A549 (cell line): ENCODE measurements around the gene RNF220. TPM values are rescaled to one million over a fixed set of nuclear protein-coding genes. Genes with fewer than 3 reads are reported as not detected.

ENCODE experiments used
- ATAC-seq, 2 experiments: fragments of 200-7000 bp in 1 of 2; fragments of >200 bp in 1 of 2; cut with Nextera tagmentation in 1 of 2; cut with Tn5 transposase in 1 of 2; 3 replicates each; pipeline versions ENCODE4 v1.8.0 to v1.9.1; 2018 to 2020; ENCODE audit warnings: mild to moderate bottlenecking in 1 of 2, moderate library complexity in 1 of 2
- CTCF ChIA-PET: fragments of 300-600 bp; sonication (Branson Sonifier 250); formaldehyde crosslinking; extraction: SDS; loops from one replicate; lab custom pipeline; 2021; ENCODE audit warnings: antibody characterized with exemption, inconsistent platforms; lab: Yijun Ruan, JAX
- POLR2A ChIA-PET: fragments of 350-600 bp; formaldehyde crosslinking; extraction: SDS; loops from one replicate; lab custom pipeline; 2021; ENCODE audit warnings: antibody characterized with exemption, inconsistent platforms; lab: Yijun Ruan, JAX
- DNase-seq, 2 experiments: peaks; one replicate each; pipeline versions ENCODE4 v3.0.0 to v3.0.0-alpha.2; 2011 to 2016; ENCODE audit warnings: low read depth in 1 of 2, low spot score in 1 of 2
- FAIRE-seq: peaks from 2 replicates; lab custom pipeline; 2011; peaks lifted over from hg19 to GRCh38; lab: Jason Lieb, UNC
- H3K27ac ChIP-seq, 2 experiments: fragments of >200 bp; sonication (Bioruptor Twin); formaldehyde crosslinking; 3 replicates each; pipeline ENCODE4 v1.5.1; 2016 to 2017
- H3K4me1 ChIP-seq: fragments of >200 bp; sonication (Bioruptor Twin); formaldehyde crosslinking; 3 replicates; pipeline ENCODE4 v1.6.1; 2016
- H3K4me2 ChIP-seq: fragments of >200 bp; sonication (Bioruptor Twin); formaldehyde crosslinking; 3 replicates; pipeline ENCODE4 v1.6.1; 2016
- H3K4me3 ChIP-seq: fragments of >200 bp; sonication (Bioruptor Twin); formaldehyde crosslinking; 3 replicates; pipeline ENCODE4 v1.5.1; 2016
- H3K9me3 ChIP-seq: fragments of >200 bp; sonication (Bioruptor Twin); formaldehyde crosslinking; 3 replicates; pipeline ENCODE4 v1.6.1; 2016
- CBX8 ChIP-seq: fragments of 200-600 bp; sonication (generic); IDR thresholded peaks from 2 replicates; pipeline ENCODE4 v1.6.1; 2016
- CEBPB ChIP-seq, 2 experiments: fragments of >200 bp in 1 of 2; sonication (Bioruptor Twin) in 1 of 2; formaldehyde crosslinking in 1 of 2; IDR thresholded peaks; 2 replicates each; pipeline ENCODE4 v1.6.1; 2012 to 2016
- CHD2 ChIP-seq: fragments of 150-350 bp; IDR thresholded peaks from 2 replicates; pipeline ENCODE4 v1.6.1; 2014; ENCODE audit warnings: low read length; ENCODE audit not compliant: partially characterized antibody
- FOSB ChIP-seq: fragments of 250-450 bp; sonication (Bioruptor Pico); IDR thresholded peaks from 2 replicates; pipeline ENCODE4 v1.5.0; 2020; ENCODE audit warnings: mild to moderate bottlenecking, moderate library complexity
- HOXA7 ChIP-seq: fragments of 250-450 bp; sonication (Bioruptor Pico); IDR thresholded peaks from 2 replicates; pipeline ENCODE4 v1.5.0; 2020; ENCODE audit warnings: mild to moderate bottlenecking, moderate library complexity
- HOXB13 ChIP-seq: fragments of 250-450 bp; sonication (Bioruptor Pico); IDR thresholded peaks from 2 replicates; pipeline ENCODE4 v1.5.0; 2020; ENCODE audit warnings: low read depth, mild to moderate bottlenecking, moderate library complexity
- JUNB ChIP-seq: fragments of >200 bp; sonication (Bioruptor Twin); formaldehyde crosslinking; IDR thresholded peaks from 2 replicates; pipeline ENCODE4 v1.6.1; 2016
- PHF8 ChIP-seq: fragments of 200-600 bp; sonication (generic); IDR thresholded peaks from 2 replicates; pipeline ENCODE4 v1.6.1; 2016; ENCODE audit warnings: low read depth, mild to moderate bottlenecking, antibody characterized with exemption, moderate library complexity, borderline replicate concordance
- RARB ChIP-seq: fragments of 250-450 bp; sonication (Bioruptor Pico); IDR thresholded peaks from 2 replicates; pipeline ENCODE4 v1.8.0; 2021; ENCODE audit warnings: mild to moderate bottlenecking, moderate library complexity
- RFX5 ChIP-seq: fragments of 450-650 bp; IDR thresholded peaks from 2 replicates; pipeline ENCODE4 v1.7.1; 2014; ENCODE audit warnings: antibody characterized with exemption, mild to moderate bottlenecking, moderate library complexity
- SMC3 ChIP-seq: fragments of >200 bp; sonication (Bioruptor Twin); formaldehyde crosslinking; IDR thresholded peaks from 3 replicates; pipeline ENCODE4 v1.6.1; 2018; ENCODE audit warnings: inconsistent platforms
- whole genome bisulfite sequencing: methylation state at CpG from one replicate; pipeline ENCODE4 v1.1.6; 2017; ENCODE audit errors: missing lambda C conversion rate; 5-methylcytosine and 5-hydroxymethylcytosine counted together
- polyA plus RNA-seq, 4 experiments: library from polyadenylated mRNA; depleted of rRNA in 3 of 4; stranded (reverse); fragments of >200 nt; fragmentation: RNase III in 1 of 4; extraction: RNeasy Plus Mini Kit Qiagen cat#74134 plus additional on column Dnase treatment in 1 of 4; gene quantifications; 2 replicates in 3 of 4; 3 replicates in 1 of 4; pipeline ENCODE4 v1.2.3, GENCODE V29; 2011 to 2017
- TF ChIP-seq, protein P1 (sequence below): fragments of >200 bp; sonication (Bioruptor Twin); formaldehyde crosslinking; IDR thresholded peaks from 2 replicates; pipeline ENCODE4 v1.6.1; 2016
- TF ChIP-seq, protein P2 (sequence below): fragments of >200 bp; sonication (Bioruptor Twin); formaldehyde crosslinking; IDR thresholded peaks from 3 replicates; pipeline ENCODE4 v1.6.1; 2016
- TF ChIP-seq, protein P3 (sequence below): IDR thresholded peaks from 2 replicates; pipeline ENCODE4 v1.6.1; 2012
- TF ChIP-seq, protein P4 (sequence below): IDR thresholded peaks from 2 replicates; pipeline ENCODE4 v1.6.1; 2012
- TF ChIP-seq, protein P5 (sequence below): IDR thresholded peaks from 2 replicates; pipeline ENCODE4 v1.6.1; 2012; ENCODE audit warnings: low read depth, borderline replicate concordance

Gene RNF220
- polyA plus RNA-seq, 2 of the 4 experiments (the other 2 are of a cell fraction) = 53.4 to 54.5 TPM

DNA sequence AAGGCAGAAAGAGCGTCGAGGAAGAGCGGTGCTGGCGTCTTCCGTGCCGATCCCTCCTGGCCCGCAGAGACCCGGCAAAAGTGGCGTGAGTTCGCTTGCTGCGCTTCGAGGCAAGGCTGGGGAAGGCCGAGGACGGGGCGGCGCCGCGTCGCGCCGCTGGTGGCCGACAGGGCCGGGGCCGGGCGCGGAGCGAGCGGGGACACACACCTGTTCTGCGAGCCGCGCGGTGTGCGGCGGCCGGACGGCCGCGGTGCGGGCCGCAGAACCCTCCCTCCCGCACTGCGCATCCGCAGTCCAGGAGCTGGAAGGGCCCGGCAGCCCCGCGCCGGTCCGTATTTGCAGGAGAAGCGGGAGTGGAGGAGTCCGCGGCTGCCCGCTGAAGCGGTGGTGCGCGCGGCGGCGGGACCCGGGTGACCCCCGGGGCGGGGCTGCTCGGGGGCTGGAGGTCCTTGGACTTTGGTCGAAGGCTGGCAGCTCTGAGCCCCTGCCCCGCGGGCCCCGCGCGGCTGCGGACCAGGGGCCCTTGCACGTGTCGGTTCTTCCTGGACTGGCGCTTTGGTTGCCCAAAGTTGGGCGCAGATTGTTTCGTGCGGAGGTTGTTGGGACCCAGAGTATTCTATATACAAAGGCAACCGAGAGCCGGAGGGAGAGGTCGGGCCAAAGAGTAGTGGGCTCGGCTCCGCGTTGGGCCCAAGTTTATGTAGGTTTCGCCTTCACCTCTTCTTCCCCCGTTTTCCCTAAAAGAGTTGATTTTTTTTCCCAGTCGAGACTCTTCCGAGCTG, 2.6 kb downstream of the RNF220 start (continued):
- TF ChIP-seq, protein P1, sequence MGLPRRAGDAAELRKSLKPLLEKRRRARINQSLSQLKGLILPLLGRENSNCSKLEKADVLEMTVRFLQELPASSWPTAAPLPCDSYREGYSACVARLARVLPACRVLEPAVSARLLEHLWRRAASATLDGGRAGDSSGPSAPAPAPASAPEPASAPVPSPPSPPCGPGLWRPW = no peak
- TF ChIP-seq FOSB (CRISPR knock-in tag) = no peak
- TF ChIP-seq, protein P2, sequence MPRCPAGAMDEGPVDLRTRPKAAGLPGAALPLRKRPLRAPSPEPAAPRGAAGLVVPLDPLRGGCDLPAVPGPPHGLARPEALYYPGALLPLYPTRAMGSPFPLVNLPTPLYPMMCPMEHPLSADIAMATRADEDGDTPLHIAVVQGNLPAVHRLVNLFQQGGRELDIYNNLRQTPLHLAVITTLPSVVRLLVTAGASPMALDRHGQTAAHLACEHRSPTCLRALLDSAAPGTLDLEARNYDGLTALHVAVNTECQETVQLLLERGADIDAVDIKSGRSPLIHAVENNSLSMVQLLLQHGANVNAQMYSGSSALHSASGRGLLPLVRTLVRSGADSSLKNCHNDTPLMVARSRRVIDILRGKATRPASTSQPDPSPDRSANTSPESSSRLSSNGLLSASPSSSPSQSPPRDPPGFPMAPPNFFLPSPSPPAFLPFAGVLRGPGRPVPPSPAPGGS = no peak

DNA sequence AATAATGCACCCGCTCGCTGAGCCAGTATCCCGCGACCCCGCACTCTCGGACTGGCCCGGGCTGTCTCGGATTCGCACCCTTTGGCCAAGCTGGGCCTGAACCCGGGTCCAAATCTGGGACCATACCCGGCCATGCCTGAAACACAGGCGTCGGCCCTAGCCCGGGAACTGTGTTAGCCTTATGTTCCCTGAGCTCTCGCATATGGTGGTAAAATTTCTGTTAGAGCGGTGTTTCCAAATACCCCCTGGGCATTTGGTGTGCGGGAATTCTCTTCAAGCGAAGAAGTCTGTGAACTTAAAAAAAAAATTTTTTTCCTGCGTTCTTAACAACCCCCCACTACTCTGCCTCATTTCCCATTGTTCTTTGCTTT, 3.1 kb downstream of the RNF220 start:
- Histone ChIP-seq H3K9me3 (no peaks in the 10 kb centered on the region), H3K4me3 (no peak overlapping the region), H3K27ac (no peak overlapping the region), H3K4me2 (no peak overlapping the region), H3K4me1 (peaks cover 7% of the 10 kb centered on the region; the same call in 1 of the 3 replicates)
- ChIA-PET CTCF (interaction anchor here (0.7 to 1.3 kb wide), 3 partner anchors 23 to 186 kb away, joined by 3 read pairs; no protein-coding TSS in a partner anchor), POLR2A (no interaction called here)
- ATAC-seq (no peak), FAIRE-seq (no peak), DNase-seq (no peak)
- 90% methylated on average over 14 of the region's 19 CpGs for WGBS
- no peak for TF ChIP-seq HOXA7 (CRISPR knock-in tag)
- TF ChIP-seq, protein P3, sequence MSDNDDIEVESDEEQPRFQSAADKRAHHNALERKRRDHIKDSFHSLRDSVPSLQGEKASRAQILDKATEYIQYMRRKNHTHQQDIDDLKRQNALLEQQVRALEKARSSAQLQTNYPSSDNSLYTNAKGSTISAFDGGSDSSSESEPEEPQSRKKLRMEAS = no peak
- no peak for TF ChIP-seq CBX8
- no peak for TF ChIP-seq HOXB13 (CRISPR knock-in tag)
- TF ChIP-seq, protein P2 = no peak
- TF ChIP-seq SMC3 = no peak

DNA sequence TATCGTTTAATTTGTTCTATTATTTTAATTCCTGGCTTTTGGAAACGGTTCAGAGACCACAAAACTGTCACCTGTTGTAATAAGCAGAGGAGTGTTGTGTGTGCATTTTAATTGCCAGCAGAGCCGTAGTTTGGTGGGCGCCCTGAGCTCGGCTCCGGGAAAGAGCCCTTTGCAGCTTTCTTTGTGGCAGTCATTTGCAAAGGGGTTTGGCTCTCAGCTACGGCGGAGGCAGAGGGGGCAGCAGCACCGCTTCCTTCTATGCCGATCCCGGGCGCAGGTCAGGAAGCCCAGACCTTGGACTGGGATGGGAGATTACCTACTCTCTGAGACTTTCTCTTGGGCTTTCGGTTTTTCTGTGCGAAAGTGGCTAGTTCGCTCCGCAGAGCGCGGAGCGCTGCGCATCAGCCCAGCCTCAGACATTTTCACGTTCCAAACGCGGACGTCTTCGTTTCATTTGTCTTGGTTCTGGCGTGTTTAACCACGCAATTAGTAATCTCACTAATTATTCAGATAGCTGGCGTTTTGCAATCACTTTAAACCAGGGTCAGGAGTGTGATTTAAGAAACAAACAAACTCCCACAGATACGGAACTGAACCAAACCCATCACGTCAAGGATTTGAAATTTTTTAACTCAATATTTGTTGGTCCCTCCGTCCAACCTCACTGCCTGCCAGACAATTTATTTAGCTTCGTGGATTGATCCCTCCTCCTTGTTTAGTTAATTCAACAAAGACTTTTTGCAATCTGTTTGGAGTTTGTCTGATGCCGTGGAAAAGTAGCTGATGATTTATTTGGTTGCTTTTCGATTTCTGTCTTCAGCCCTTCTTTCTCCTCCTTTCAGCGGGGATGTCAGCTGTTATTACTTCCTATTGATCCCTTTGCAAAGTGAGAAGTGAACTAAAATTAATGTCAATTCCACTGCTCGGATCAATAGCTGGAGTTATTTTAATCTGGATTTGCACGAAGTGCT, 3.9 kb downstream of the RNF220 start:
- POLR2A ChIA-PET = no interaction called here
- no peak for ATAC-seq

More for the DNA sequence above, 3.9 kb downstream of the RNF220 start:
- no peak for FAIRE-seq
- DNase-seq = no peak
- Histone ChIP-seq H3K4me1 (peaks cover 7% of the 10 kb centered on the region; the same call in 1 of the 3 replicates), H3K27ac (no peak overlapping the region), H3K9me3 (no peaks in the 10 kb centered on the region), H3K4me2 (no peak overlapping the region), H3K4me3 (no peak overlapping the region)
- CTCF ChIA-PET = interaction anchor here (0.7 to 1.3 kb wide), 2 partner anchors 31 to 186 kb away, joined by 3 read pairs; no protein-coding TSS in a partner anchor
- TF ChIP-seq, protein P4, sequence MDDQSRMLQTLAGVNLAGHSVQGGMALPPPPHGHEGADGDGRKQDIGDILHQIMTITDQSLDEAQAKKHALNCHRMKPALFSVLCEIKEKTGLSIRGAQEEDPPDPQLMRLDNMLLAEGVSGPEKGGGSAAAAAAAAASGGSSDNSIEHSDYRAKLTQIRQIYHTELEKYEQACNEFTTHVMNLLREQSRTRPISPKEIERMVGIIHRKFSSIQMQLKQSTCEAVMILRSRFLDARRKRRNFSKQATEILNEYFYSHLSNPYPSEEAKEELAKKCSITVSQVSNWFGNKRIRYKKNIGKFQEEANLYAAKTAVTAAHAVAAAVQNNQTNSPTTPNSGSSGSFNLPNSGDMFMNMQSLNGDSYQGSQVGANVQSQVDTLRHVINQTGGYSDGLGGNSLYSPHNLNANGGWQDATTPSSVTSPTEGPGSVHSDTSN = no peak
- no peak for TF ChIP-seq RFX5
- TF ChIP-seq CEBPB (IDR thresholded peaks at IDR 0.05) = no peak
- TF ChIP-seq CHD2 = no peak
- TF ChIP-seq JUNB = no peak
- TF ChIP-seq RARB = no peak
- TF ChIP-seq, protein P5, sequence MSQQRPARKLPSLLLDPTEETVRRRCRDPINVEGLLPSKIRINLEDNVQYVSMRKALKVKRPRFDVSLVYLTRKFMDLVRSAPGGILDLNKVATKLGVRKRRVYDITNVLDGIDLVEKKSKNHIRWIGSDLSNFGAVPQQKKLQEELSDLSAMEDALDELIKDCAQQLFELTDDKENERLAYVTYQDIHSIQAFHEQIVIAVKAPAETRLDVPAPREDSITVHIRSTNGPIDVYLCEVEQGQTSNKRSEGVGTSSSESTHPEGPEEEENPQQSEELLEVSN = no peak
- TF ChIP-seq PHF8 = no peak
- 83% methylated on average over 37 of the region's 37 CpGs for WGBS
